HG02840 (cell line): Measurements from ENCODE around the gene FREM3.
A peak's percentile ranks its signal among the peaks of the same experiment; 100 is the strongest.
"Not testable (repeated sequence)": the region's sequence is repeated elsewhere in the genome, so short reads cannot be mapped to it uniquely, and the experiment has no call there.

ENCODE experiments used
- ATAC-seq: cut with Tn5 transposase; IDR thresholded peaks from one replicate; pipeline ENCODE4 v1.9.1; 2021; ENCODE audit warnings: mild to moderate bottlenecking, moderate library complexity, moderate number of reproducible peaks; ENCODE audit not compliant: unreplicated experiment, low FRiP score

FREM3 gene

DNA sequence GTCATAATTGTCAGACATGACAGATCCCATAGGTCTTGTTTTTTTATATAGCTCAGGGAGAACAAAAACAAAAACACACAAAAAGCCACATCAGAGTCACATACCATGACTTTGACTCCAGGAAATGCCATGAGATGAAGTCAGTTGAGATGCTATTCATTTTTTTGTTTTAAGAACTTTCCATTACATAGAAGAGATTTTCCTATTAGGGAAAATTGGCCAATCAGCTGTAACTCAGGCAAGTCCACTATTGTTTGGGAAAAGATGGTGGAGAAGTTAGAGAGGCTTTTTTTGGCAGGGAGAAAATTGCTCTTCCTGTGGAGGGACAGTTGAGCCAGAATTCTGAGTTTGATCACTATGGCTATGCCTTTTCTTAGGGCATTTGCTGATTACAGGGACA lies 114.4 kb downstream of the FREM3 start:
- no peak for ATAC-seq

DNA sequence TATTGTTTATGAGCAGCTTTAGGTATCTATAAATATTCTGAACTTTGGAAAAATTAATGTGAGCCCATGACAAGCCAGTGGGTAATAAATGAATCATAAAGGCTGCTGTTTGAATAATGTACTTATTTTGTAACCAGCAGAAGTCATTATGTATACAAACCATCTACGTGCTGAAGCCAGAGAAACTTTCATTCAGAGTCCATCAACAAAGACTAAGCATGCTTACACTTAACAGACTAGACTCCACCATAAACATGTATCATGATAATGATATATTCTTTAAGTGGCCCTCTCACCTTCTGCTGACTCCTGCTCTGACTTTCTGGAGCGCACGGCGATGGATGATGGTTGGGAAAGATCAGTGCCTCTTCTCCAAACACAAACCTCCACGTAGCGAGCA lies 114.9 kb downstream of the FREM3 start:
- ATAC-seq: no peak

DNA sequence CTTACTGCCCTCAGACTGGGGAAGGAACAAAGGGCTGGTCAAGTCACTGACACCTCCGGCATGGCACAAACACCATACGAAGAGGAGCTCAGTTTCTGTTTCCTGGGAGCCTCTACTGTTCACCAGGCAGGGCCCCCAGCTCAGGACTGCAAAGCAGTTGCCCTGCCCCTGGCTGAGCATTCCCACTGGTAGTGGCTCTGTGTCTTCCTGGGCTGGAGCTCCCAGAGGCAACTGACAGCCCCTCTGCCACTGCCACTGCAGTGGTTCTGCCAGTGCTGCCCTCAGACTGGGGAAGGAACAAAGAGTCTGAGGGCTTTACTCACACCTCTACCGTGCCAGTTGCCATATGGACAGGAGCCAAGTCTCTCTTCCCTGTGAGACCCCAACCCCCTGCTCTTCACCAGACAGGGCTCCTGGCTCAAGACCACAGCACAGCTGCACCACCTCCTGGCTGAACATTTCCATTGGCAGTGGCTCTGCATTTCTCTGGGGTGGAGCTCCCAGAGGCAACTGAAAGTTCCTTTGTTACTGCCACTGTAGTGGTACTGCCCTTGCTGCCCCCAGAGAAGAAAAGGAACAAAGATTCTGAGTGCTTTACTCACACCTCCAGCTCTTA lies 119.0 kb downstream of the FREM3 start:
- ATAC-seq: no peak

DNA sequence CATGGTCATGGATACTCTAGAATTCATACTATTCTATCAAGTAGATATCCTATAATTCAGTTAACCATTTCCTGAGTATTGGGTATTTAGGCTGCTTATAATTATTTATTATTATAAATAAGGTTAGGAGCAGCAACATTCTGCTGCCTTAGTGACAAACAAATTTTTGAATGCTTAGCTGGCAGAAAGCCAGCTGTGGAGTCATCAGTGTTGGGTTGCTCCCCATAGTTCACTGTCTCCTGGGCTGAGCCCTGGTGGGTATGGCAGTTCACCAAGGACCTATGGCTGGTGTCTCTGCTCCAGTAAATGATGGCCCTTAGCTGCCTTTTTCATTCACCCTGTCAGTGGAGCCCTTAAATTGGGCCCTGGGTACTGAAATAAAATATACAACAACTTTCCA lies 125.1 kb downstream of the FREM3 start:
- ATAC-seq: no peak

DNA sequence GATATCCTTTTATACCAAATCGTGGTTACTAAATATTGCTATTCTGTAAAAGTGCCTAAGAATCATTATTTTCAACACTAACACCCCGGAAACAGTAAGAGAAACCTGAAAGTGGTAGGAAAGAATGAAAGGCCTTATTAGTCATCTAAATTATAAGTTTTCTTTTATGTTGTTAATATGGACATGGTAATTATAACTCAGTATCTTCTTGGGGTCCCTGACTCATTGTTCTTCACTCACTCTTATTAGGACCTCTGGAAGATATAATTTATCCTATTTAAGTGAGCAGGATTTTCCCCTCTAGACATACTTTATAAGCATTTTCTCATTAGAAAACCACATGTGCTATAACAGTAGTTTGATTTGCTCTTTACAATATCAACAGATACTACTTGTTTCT lies 136.0 kb downstream of the FREM3 start:
- ATAC-seq: no peak

DNA sequence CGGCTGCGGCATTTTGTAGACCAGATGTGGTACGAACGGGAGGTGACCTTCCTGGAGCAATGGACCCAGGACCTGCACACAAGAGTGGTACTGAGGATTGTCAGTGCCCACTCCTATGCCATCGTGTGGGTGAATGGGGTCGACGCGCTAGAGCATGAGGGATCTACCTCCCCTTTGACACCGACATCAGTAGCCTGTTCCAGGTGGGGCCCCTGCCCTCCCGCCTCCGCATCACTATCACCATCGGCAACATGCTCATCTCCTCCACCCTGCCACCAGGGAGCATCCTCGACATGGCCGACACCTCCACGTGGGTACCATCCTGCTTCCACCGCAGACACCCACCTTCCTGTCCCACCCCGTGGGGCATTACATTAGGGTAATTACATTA lies 140.7 kb downstream of the FREM3 start:
- no peak for ATAC-seq

DNA sequence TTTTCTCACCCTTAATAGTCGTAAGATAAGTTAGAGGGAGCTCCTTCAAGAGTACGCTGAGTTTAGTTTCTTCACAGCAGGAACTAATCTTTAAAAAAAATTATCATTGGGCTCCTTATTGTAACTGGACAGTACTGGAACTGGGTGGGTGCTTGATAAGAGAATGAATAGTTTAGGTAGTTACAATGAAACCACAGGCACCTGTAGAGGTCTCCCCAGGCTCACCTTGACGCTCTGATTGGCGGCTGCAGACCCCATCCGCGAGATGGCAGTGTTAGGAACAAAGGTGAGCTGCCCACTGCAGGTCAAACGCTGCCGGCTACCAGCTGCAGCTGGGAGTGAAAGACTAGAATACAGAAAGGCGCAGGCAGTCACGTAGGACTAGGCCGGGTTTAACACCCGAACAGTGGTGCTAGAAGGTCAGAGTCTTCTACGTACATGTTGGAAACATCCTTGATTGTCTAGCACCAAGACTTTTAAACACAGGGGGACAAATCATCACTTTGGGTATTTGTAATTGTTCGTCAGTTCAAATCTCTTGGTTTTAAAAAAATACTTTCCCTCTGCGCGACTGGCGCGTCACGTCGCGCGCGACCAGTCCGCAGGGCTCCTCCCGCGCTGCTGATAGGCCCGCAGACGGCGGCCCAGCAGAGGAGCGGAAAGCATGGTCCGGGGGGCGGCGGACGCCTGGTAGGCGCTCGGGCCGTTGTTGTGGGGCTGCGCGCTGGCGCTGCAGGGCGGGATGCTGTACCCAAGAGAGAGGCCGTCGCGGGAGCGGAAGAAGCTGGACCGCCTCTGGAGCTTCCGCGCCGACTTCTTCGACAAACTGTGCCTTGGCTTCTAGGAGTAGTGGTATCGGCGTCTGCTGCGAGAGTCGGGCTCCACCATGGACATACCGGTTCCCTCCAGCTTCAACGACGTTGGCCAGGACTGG lies 141.4 kb downstream of the FREM3 start:
- peak; percentile 77 for ATAC-seq

DNA sequence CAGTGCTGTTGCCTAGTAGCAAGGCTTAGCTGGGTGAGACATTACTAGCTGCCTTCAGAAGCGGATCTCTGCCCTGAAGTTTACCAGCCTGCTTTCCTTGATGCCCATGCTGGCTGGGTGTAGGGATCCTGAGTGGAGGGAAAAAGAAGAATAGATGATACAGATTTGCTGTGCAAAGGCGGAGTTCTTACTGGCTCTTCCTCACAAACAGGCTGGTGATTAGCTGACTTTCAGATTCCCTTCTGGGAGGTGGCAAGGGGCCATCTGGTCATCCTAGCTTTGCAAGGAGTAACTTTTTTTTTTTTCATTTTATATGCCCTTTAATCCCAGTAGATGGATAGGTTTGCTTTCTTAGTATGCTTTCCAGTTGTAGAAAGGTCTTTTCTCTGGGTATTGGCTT lies 142.2 kb downstream of the FREM3 start:
- ATAC-seq: no peak

DNA sequence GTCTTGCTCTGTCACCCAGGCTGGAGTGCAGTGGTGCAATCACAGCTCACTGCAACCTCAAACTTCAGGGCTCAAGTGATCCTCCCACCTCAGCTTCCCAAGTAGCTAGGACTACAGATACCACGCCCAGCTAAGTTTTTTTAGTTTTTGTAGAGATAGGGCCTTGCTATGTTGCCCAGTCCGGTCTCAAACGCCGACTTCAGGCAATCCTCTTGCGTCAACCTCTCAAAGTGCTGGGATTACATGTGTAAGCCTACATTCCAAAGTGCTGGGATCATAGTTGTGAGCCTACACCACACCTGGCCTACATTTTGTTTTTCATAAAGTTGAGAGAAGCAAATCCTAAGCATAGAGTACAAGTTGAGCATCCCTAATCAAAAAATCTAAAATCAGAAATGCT lies 144.8 kb downstream of the FREM3 start:
- no peak for ATAC-seq

DNA sequence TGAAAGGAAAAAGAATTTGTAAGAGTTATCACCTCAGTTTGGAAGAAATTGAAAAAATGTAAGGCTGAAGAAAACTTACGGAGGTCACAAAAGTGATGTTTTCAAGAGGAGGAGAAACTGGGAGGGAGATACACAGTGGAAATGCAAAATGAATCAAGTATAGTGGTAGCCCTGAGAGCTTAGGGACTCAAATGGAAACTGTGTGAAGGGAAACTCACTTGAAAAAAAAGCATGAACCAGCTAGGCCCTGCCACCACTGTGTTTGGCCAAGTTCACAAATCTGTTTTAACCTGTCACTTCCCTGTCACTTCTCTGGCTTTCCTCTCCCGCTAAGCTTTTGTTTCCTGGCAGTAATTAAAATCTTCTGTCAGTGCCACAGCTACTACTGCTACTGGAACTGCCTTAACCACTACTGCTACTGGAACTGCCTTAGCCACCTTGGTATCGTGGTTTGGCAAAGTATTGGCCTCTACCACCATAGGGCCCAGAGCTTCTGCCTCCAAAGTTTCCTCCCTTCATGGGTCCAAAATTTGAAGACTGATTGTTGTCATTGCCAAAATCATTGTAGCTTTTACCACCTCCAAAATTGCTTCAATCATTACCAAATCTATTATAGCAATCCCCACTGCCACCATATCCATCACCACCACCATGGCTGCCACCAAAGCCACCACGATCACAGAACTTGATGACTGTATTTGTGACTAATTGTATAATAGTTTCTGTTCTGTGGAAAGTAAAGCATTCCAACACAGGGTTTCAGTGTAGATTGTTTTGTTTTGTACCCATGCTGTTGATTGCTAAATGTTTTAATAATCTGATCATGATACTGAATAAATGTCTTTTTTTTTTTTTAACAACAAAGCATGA lies 145.5 kb downstream of the FREM3 start:
- peak; percentile 54 for ATAC-seq

DNA sequence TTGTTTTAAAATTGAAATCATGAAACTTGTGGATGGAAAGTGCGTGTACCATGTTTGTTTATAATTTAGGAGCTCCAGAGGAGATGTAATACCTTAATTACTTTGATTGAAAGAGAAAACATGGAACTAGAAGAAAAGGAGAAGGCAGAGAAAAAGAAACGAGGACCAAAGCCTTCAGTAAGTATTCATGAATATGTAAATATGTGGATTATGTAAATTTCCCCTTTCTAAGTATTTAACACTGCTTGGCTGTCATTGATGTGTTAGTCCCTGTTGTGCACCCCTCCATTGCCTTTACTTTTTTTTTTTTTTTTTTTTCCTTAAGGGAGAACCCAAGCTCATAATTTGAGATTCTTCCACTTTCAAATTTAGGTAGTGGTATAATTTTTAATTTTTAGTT lies 150.5 kb downstream of the FREM3 start:
- no peak for ATAC-seq

DNA sequence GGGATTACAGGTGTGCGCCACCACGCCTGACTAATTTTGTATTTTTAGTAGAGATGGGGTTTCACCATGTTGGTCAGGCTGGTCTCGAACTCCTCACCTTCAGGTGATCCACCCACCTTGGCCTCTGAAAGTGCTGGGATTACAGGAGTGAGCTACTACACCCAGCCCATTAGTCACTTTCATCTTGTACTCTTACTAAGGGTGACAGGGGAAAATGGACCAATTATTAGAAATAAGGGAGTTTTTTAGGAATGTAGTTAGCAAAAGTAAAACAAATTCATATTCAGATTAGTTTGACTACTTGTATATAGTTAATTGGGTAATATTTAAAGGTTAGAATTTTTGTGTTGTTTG lies 160.8 kb downstream of the FREM3 start:
- no peak for ATAC-seq

DNA sequence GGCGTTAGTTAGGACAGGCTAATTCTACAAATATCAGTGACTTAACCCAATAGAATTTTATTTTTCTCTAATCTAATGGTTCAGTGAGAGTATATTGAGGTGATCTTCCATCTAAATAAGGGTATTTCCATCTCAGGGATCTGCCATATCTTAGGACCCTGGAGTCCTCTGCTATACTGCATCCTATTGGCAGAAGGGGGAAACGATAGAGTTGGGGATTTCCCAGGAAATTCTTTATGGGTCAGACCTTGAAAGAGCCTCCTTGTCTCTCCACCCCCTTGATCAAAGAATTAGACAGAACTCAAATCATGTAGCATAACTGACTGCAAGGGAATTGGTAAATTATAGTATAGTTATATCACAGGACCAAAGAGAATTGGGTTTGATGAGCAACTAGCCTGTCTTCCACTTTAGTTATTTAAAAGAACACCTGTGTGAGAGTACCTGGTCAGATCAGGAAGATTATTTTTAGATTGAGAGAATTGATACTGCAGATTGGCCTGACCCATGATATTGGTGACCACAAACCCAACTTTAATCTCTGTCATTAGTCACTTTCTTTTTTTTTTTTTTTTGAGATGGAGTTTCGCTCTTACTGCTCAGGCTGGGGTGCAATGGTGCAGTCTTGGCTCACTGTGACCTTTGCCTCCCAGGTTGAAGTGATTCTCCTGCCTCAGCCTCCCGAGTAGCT lies 161.4 kb downstream of the FREM3 start:
- ATAC-seq: no peak

DNA sequence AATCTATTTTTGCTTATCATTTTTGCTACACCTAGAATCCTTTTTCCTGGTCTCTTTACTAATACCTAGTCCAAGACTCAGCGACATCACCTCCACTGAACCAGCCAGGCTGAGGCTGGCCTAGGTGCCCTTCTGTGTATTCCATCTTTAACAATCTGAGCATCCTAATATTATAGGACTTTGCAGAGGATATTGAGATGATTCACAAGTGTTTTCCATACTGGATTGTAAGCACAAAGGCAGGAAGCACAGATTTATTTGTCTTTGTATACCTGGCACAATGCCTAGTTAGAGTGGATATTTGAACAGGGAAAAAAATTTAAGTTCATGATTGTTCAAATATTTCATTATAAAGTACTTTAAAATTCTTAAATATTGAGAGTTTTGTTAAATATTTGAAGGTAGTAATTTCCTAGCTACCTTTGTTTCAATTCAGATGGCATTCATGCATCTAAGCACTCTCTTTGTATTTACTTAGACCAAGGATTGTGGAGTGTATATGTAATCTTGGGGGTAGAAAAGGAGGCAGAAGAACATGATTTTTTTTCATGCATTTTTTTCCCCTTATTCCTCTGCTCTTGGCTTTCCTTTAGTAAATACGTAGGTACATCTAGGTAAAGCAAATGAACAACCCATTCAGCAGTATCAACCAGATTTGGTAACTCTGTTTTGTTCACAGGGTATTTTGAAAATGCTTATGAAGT lies 168.5 kb downstream of the FREM3 start:
- no peak for ATAC-seq

DNA sequence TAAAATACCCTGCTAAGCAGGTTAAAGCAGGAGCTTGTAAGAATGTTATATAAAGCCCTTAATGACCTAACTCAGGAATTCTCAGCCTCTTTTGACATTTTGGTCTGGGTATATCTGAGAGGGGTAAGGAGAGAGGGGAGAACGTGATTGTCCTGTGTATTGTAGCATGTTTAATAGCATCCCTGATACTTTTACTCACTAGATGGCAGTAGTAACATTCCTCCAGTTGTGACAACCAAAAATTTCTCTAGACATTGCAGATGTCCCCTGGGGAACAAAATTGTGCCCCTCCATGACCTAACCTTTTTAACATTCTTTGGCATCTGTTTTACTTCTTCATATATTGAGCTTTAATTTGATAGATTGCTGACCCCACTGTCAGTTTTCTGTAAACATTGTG lies 169.1 kb downstream of the FREM3 start:
- ATAC-seq: no peak

DNA sequence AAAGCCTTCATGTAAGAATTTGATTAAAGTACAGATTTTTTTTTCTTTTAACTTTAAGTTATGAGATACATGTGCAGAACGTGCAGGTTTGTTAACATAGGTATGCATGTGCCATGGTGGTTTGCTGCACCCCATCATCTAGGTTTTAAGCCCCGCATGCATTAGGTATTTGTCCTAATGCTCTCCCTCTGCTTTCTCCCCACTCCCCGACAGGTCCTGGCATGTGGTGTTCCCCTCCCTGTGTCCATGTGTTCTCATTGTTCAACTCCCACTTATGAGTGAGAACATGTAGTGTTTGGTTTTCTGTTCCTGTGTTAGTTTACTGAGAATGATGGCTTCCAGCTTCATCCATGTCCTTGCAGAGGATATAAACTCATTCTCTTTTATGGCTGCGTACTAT lies 172.4 kb downstream of the FREM3 start:
- ATAC-seq: not testable (repeated sequence)
